Measurements from ENCODE around the gene KSR2.

Gene KSR2

GRCh38 chr12:117476341-117476740, 492.4 kb downstream of the KSR2 start:
- no peak for TF ChIP-seq CTCF (IDR thresholded peaks at IDR 0.05; ENCODE audit: low read depth, low read length, missing control alignments)
- H3K4me3 ChIP-seq (replicated peaks; ENCODE audit: low read depth, low read length) = no peak overlapping the region
- DNase-seq (ENCODE audit: extremely low read depth, low read depth) = no peak

GRCh38 chr12:117473856-117474255, 494.9 kb downstream of the KSR2 start:
- no peak for DNase-seq (ENCODE audit: extremely low read depth, low read depth)
- no peak overlapping the region for H3K4me3 ChIP-seq (replicated peaks; ENCODE audit: low read depth, low read length)
- TF ChIP-seq CTCF (IDR thresholded peaks at IDR 0.05; ENCODE audit: low read depth, low read length, missing control alignments) = no peak

- no peak for DNase-seq (ENCODE audit: extremely low read depth, low read depth)
- TF ChIP-seq CTCF (IDR thresholded peaks at IDR 0.05; ENCODE audit: low read depth, low read length, missing control alignments) = peak; percentile 42
- H3K4me3 ChIP-seq (replicated peaks; ENCODE audit: low read depth, low read length) = no peak overlapping the region
Measured at GRCh38 chr12:117472983-117473382, 495.8 kb downstream of the KSR2 start.

- peak; percentile 60 for TF ChIP-seq CTCF (IDR thresholded peaks at IDR 0.05; ENCODE audit: low read depth, low read length, missing control alignments)
Measured at GRCh38 chr12:117470804-117471203, 498.0 kb downstream of the KSR2 start.

GRCh38 chr12:117469883-117470483, 498.8 kb downstream of the KSR2 start:
- TF ChIP-seq CTCF (IDR thresholded peaks at IDR 0.05; ENCODE audit: low read depth, low read length, missing control alignments) = no peak

More at GRCh38 chr12:117470804-117471203, 498.0 kb downstream of the KSR2 start:
- no peak for DNase-seq (ENCODE audit: extremely low read depth, low read depth)
- no peak overlapping the region for H3K4me3 ChIP-seq (replicated peaks; ENCODE audit: low read depth, low read length)

GRCh38 chr12:117468016-117468415, 500.8 kb downstream of the KSR2 start:
- TF ChIP-seq CTCF (IDR thresholded peaks at IDR 0.05; ENCODE audit: low read depth, low read length, missing control alignments) = no peak
- no peak overlapping the region for H3K4me3 ChIP-seq (replicated peaks; ENCODE audit: low read depth, low read length)
- DNase-seq (ENCODE audit: extremely low read depth, low read depth) = no peak

More at GRCh38 chr12:117469883-117470483, 498.8 kb downstream of the KSR2 start:
- H3K4me3 ChIP-seq (replicated peaks; ENCODE audit: low read depth, low read length) = no peak overlapping the region
- no peak for DNase-seq (ENCODE audit: extremely low read depth, low read depth)

GRCh38 chr12:117467588-117467987, 501.2 kb downstream of the KSR2 start:
- no peak for TF ChIP-seq CTCF (IDR thresholded peaks at IDR 0.05; ENCODE audit: low read depth, low read length, missing control alignments)
- no peak overlapping the region for H3K4me3 ChIP-seq (replicated peaks; ENCODE audit: low read depth, low read length)
- DNase-seq (ENCODE audit: extremely low read depth, low read depth) = no peak

Measured in HFF-Myc (cell line).